GM19395 (cell line): ENCODE measurements around the gene AFAP1L1.

Experiments
- ATAC-seq: cut with Tn5 transposase; IDR thresholded peaks from one replicate; pipeline ENCODE4 v1.9.1; 2021; ENCODE audit warnings: mild to moderate bottlenecking, moderate library complexity; ENCODE audit not compliant: unreplicated experiment

The AFAP1L1 gene

GRCh38 chr5:149367972-149368645, 96.5 kb downstream of the AFAP1L1 start:
- no peak for ATAC-seq

DNA sequence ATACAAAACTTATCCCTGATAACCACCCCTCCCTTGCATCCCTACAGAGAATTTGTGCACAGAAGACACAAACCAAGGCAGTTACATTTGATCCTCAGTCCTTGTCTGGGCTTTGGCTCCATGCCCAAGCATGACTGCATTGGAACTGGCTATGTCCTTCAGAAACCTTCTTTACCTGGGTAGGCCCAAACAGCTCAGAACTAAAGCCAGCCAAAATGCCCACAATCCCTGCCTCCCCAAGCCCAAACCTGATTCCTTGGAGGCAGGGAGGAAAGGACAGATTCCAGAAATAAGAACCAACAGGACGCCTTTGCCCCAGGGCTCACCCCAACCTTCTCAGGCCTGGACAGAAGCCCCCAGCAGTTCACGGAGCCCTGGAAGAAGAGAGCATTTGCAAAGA, 99.2 kb downstream of the AFAP1L1 start:
- no peak for ATAC-seq

DNA sequence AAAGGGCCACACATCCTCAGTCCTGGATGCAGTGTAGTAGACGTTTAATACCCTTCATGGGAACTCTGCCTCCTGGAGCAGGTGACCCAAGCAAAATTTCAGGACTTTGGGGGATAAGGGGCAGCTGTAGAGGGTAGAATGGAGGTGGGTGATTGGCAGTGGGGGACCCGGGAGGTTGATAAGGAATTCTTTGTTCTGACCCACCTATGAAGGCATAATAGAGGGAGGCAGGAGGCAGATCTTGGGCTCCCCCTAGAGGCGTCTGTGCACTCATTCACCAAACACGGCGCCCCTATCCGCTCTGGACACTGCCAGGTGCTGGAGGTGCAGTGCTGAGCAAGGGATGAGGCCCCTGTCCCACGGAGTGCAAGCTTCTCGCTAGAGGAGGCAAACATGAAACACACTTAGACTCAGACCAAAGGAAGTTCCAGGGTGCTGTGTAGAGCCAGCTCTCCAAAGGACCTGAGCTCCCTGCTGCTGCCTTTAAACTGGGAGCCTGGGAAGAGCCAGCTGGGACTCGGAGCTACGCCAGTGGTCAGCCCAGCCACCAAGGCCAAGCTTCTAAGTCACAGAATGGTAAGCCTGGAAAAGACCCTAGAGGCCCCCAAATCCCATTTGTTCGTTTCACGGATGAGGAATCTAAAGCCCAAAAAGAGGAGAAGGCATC, 99.8 kb downstream of the AFAP1L1 start:
- ATAC-seq, result peak; percentile 88

DNA sequence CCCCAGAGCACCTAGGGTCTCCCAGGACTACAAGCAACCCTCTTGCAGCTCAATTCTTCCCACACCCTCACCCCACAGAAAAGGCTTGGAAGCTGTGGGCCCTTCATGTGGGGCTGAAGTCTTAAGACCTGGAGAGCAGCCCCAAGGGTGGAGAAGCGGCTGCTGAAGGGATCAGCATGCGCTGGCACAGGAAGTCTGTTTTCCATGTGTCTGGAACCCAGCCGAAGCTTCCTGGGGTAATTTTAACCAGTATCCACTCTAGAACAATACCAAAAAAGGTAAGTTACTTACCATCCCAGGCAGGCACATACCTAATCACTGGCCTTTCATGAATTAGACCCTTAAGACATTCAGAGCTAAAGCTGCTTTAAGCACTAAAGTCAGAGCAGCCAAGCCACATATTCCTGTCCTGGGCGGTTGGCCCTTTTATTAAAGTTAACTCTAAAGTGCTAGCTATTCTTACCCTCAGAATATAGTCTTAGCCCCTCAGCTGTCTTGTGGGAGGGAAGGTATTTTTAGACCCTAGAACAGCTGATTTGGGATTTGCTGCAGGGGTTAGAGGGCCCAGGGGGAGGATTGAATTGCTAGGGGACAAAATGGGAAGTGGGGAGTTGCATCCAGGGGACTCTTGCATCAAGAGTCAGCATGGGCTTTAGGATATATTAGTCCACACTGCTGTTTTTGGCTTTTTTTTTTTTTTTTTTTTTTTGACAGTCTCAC, 100.6 kb downstream of the AFAP1L1 start:
- no peak for ATAC-seq

- ATAC-seq, result no peak
These were observed 101.3 kb downstream of the AFAP1L1 start for GRCh38 chr5:149372932-149373331.

- ATAC-seq, result no peak
These were observed 102.6 kb downstream of the AFAP1L1 start for GRCh38 chr5:149374303-149374702.

DNA sequence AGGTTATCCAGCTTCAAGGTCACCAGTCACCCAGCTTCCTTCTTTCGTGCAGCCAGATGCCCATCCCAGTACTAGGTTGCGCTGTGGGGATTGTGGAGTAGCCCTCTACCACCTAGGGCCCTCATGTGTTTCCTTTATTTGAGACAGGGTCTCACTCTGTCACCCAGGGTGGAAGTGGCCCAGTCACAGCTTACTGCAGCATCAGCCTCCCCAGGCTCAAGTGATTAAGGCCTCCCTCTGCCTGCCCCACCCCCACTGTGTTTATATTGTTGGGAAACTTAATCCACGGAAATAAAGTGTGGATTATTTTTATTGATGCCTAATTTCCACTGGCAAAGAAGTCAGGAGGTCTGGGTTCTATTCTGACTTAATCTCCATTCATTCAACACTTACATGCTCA, 103.1 kb downstream of the AFAP1L1 start:
- ATAC-seq, result no peak

DNA sequence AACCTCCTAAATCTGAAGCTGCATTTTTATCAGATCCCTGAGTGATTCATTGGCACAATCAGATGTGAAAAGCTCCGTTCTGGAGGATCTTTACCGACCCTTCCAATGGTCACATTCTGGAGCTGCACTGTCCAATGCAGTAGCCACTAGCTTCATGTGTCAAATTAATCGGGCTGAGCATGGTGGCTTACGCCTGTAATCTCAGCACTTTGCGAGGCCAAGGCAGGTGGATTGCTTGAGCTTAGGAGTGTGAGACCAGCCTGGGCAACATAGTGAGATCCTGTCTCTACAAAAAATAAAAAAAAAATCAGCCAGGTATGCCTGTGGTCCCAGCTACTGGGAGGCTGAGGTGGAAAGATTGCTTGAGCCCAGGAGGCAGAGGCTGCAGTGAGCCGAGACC, 103.8 kb downstream of the AFAP1L1 start:
- ATAC-seq, result no peak

- ATAC-seq, result no peak
These were observed 104.4 kb downstream of the AFAP1L1 start for GRCh38 chr5:149376104-149376503.

DNA sequence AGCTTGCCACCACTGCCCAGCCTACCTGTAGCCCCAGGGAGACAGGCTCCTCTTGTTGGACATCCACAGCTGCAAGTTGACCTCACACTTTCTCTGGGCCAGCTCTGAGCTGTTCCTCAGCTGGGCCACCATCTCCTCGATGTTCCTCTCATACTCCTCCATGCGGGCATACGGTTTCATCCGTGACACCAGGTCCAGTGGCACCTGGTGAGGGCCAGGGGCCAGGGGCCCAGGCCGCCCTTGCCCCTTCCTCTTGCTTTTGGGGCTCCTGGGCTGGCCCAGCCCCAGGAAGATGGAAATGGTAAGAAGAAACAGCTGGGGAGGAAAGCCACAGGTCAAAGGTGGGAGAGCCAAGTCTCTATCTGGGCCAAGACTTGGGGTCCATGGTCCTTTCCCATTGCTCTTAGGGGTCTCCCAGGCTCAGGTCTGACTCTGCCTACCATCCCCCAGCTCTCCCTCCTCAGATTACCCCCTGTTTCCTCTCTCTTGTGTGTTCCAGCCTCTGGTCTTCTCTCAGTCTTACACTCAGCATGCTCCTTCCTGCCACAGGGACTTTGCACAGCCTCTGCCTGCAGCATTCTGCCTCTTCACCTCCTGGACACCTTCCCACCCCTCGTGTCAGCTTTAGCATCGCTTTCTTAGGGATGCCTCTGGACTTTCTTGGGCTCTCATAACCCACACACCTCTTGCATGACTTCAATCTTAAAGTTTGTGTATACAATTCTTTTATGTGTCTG, 105.2 kb downstream of the AFAP1L1 start:
- no peak for ATAC-seq

DNA sequence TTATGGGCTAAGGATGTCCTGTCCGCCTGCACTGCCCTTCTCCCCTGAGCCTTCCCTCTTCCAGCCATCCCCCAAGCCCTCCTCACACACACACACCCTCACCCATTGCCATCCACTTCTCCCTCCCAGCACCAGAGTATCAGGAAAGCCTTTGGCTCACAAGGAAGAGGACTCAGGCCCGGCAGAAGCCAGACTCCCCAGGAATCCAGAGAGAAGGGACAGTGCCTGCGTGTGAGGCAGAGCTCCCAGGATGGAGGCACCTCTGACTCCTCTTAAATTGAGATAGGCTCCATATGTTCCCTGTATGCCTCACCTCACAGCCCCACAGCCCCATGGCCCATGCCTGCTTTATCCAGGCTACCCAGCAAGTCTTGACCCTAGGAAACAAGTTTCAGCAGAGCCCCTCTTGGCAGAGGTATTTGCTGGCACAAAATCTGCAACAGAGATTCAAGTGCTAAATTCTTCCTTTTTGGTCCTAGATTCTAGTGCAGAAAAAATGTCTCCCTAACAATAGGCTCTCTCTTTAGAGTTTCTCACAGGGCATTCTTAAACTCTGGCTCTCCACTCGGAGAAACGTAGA, 106.7 kb downstream of the AFAP1L1 start:
- no peak for ATAC-seq

GRCh38 chr5:149379177-149379761, 107.6 kb downstream of the AFAP1L1 start, which contains the start of gene IL17B:
Gene IL17B, minus strand, starts transcription at chr5:149379292. Its CDS starts 67 bp downstream, at chr5:149379225.
- no peak for ATAC-seq

- no peak for ATAC-seq
These were observed 108.2 kb downstream of the AFAP1L1 start for GRCh38 chr5:149379818-149380374.

GRCh38 chr5:149380466-149381121, 108.9 kb downstream of the AFAP1L1 start:
- ATAC-seq, result no peak

- ATAC-seq, result peak; percentile 43
These were observed 109.8 kb downstream of the AFAP1L1 start for GRCh38 chr5:149381261-149381985.

DNA sequence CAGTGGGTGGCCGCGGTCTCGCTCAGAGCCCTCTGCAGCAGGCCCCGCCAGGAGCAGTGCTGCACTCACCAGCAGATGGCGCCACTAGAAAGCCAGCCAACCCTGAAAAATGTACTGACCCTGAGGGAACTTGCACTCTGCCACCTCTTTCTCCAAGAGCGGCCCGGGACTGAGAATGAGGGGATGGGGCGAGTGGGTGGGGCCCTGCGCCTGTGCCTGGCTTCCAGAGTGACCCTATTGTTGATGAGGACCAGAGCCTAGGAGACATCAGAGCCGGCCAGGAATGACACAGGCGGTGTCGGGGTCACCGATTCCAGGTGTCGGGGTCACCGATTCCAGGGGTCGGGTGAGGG, 110.3 kb downstream of the AFAP1L1 start:
- peak; percentile 78 for ATAC-seq

- ATAC-seq, result no peak
These were observed 111.0 kb downstream of the AFAP1L1 start for GRCh38 chr5:149382517-149383220.

GRCh38 chr5:149383399-149383798, 111.7 kb downstream of the AFAP1L1 start:
- ATAC-seq, result no peak
